ENCODE data around the gene RIMBP2.

Gene RIMBP2

DNA sequence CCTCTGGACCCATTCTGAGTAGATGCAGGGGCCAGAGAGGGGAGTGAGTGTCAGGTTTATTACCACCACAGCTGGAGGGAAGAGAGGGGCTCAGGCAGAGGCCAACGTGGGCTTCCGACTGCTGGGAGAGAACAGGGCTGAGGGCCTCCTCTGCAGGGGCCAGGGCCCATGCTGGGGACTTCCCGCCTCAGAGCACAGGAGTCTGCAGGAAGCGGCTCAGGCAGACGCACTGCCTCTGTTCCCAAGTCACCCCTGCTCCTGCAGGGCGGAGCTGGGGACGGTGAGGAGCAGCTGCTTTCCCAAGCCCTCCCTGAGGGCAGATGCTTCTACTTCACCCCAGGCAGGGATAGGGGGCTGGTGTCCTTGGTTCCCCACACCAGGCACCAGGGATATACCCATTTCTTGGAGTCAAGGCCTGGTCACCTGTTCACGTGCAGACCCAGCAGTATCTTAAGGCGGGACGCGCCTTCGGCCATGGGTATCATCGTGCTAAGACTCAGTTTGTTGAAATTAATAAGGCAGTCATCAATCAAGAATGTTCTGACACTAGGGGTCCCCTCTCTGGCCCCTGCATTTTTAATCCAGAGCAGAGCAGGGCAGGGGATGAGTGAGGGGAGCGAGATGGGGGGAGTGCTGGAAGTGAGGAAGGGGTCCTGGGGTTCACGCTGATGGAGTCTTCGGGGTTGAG, 278.4 kb downstream of the RIMBP2 start:
- TF ChIP-seq GATA2 (IDR thresholded peaks at IDR 0.05; ENCODE audit: low read depth, low read length) (no peak), GATA3 (IDR thresholded peaks at IDR 0.05; ENCODE audit: low read depth, low read length) (no peak)

DNA sequence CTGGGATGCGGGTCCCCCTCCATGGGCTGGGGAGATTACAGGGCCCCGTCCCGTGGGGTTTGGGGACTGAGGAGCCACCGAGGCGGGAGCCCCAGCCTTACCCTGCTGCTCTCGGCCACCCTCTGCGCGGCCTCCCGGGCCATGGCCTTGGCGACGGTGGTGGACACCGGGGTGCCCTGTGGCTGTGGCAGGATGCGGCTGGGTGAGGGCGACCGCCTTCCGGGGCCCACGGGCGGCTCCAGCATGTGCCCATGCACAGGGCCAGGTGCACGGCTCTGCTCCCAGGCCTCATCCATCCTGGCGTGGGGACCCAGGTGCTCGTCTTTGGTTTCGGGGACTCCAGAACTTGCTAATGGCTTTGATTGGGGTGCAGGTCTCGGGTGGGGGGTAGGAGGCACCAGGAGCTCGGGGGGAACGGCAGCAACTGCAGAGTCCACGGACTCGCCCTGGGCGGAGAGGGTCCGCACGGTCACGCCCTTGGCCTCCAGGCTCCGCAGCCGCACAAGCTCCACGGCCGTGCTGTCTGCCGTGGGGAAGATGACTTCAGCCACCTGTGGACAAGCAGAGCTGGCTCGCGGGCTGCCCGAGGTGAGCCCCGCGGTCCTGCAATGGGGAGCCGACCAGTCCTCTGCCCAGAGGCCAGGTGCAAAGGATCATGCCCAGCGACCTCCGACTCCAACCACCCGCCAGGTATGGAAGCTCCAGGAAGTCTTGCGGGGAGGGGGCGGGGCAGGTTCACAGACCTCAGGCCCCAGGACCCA, 279.2 kb downstream of the RIMBP2 start:
- TF ChIP-seq GATA3 (IDR thresholded peaks at IDR 0.05; ENCODE audit: low read depth, low read length) (no peak), GATA2 (IDR thresholded peaks at IDR 0.05; ENCODE audit: low read depth, low read length) (no peak)

GRCh38 chr12:130435826-130436225, 280.3 kb downstream of the RIMBP2 start:
- TF ChIP-seq GATA3 (IDR thresholded peaks at IDR 0.05; ENCODE audit: low read depth, low read length) = no peak
- TF ChIP-seq GATA2 (IDR thresholded peaks at IDR 0.05; ENCODE audit: low read depth, low read length) = no peak

- no peak for TF ChIP-seq GATA3 (IDR thresholded peaks at IDR 0.05; ENCODE audit: low read depth, low read length)
- TF ChIP-seq GATA2 (IDR thresholded peaks at IDR 0.05; ENCODE audit: low read depth, low read length) = no peak
Measured at GRCh38 chr12:130435331-130435730, 280.8 kb downstream of the RIMBP2 start.

DNA sequence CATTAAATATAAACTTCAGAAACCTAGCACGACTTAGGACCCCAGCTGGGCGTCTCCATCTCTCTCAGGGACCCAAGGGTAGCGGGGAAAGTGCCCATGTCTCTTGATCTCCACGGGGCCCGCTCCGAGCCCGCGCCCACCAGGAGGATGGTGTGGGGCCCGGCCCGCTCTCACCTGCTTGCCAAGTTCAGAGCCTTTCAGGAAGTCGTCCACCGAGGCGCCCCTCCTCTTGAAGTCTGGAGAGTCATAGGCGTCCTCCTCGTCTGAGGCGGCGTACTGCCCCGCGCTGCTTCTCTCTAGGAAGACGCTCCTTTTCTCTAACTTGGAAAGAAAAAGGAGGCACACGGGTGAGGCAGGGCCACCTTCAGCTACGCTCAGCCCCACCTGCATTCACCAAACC, 281.5 kb downstream of the RIMBP2 start:
- TF ChIP-seq GATA2 (IDR thresholded peaks at IDR 0.05; ENCODE audit: low read depth, low read length) = no peak
- TF ChIP-seq GATA3 (IDR thresholded peaks at IDR 0.05; ENCODE audit: low read depth, low read length) = no peak

DNA sequence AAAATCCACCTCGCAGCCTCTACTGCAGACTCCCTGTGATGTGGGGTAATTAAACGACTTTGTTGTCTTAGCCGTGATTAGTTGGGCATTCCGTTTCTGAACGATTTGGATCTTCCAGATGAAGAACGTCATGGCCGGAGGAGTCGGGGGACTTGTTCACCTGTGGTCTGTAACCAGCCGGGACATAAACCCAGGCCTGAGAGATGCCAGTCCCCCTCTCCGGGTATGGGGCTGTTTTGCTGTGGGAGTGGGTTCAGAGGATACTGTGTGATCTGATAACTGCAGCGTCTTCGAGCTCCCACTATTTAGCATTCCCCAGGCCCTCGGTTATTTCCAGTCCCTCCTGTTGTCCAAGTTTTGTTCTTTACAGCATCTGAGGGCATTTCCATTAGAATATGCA, 282.3 kb downstream of the RIMBP2 start:
- TF ChIP-seq GATA2 (IDR thresholded peaks at IDR 0.05; ENCODE audit: low read depth, low read length) = no peak
- no peak for TF ChIP-seq GATA3 (IDR thresholded peaks at IDR 0.05; ENCODE audit: low read depth, low read length)

DNA sequence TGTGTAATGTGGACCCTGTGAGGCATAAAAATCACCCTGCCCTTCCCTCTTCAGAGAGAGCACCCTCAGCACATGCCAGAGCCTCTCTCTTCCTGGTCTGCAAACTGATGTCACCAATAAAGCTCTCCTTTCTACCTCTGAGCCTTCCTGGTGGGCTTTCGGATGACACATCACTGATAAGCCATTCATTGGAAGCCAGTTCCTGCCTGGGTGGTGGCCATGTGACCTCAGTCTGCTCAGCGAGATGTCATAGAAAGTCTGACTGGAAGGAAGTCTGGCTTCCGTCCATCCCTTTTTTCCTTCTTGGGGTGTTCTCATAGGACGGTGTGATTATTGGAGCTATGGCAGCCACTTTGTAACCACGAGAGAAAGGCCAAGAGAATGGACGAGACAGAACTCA, 282.7 kb downstream of the RIMBP2 start:
- no peak for TF ChIP-seq GATA3 (IDR thresholded peaks at IDR 0.05; ENCODE audit: low read depth, low read length)
- no peak for TF ChIP-seq GATA2 (IDR thresholded peaks at IDR 0.05; ENCODE audit: low read depth, low read length)

- TF ChIP-seq GATA2 (IDR thresholded peaks at IDR 0.05; ENCODE audit: low read depth, low read length) (no peak), GATA3 (IDR thresholded peaks at IDR 0.05; ENCODE audit: low read depth, low read length) (no peak)
Measured at GRCh38 chr12:130431176-130431575, 284.9 kb downstream of the RIMBP2 start.

GRCh38 chr12:130429656-130430505, 286.2 kb downstream of the RIMBP2 start:
- no peak for TF ChIP-seq GATA2 (IDR thresholded peaks at IDR 0.05; ENCODE audit: low read depth, low read length)
- TF ChIP-seq GATA3 (IDR thresholded peaks at IDR 0.05; ENCODE audit: low read depth, low read length) = no peak

GRCh38 chr12:130428116-130428515, 288.0 kb downstream of the RIMBP2 start:
- TF ChIP-seq GATA2 (IDR thresholded peaks at IDR 0.05; ENCODE audit: low read depth, low read length) (no peak), GATA3 (IDR thresholded peaks at IDR 0.05; ENCODE audit: low read depth, low read length) (no peak)

DNA sequence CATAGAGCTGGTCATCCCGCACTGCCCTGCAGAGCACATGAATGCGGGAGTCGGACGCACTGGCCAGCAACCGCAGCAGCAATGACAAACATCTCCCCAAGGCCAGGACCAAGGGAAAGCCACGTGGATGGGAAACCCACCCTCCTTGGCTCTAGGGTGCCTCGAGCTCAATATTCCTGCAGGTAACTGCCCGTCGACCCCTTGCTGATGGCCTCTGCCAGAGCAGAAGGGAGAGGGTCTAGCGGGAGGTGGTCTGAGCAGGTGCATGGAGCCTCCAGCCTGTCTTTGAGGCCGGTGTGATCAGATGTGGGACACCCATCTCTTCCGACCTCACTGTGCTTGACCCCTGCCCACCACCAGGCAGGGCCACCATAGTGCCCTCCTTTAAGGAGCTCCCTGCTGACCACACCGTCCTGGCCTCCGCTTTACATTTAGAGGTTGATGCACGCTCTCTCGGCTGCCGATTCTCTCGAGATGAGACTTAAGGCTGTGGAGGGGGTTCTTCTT, 288.7 kb downstream of the RIMBP2 start:
- no peak for TF ChIP-seq GATA2 (IDR thresholded peaks at IDR 0.05; ENCODE audit: low read depth, low read length)
- TF ChIP-seq GATA3 (IDR thresholded peaks at IDR 0.05; ENCODE audit: low read depth, low read length) = no peak

- TF ChIP-seq GATA3 (IDR thresholded peaks at IDR 0.05; ENCODE audit: low read depth, low read length) (no peak), GATA2 (IDR thresholded peaks at IDR 0.05; ENCODE audit: low read depth, low read length) (no peak)
Measured at GRCh38 chr12:130425698-130426245, 290.3 kb downstream of the RIMBP2 start.

DNA sequence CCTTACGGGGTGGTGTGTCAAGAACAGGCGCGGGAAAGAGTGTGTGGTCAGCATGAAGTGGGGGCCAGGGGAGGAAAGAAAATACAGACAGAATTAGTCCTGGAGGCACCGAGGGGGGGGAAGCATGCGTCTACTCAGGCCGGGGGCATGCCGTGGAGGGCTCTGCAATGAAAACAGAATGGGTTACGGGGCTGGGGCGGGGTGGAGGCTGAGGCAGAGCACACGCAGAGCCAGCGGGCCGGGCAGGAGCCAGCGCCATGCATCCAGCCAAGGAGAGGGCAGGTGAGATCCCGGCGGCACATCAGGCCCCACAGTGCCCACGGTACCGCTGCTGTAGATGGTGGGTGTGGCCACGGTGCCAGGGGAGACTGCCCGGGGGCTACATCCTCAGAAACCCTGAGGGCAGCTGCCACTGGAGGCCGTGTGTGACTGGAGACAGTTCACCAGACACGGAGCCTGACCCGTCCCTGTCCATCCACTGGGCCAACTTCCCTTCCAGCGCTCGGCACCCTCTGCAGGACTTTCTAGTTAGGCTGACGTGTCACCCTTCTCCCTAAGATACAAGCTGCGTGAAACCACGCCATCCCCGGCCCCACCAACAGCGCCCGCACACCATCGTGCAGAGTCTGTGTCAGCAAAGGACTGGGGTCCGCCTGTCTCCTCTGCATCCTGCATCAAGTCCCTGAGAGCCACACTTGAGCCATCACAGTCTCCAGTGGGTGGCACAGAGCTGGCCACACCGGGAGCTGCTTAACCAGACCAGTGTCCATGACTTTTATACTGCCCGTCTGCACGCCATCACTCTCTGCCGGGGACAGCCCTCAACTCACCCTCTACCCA, 291.0 kb downstream of the RIMBP2 start:
- no peak for TF ChIP-seq GATA2 (IDR thresholded peaks at IDR 0.05; ENCODE audit: low read depth, low read length)
- no peak for TF ChIP-seq GATA3 (IDR thresholded peaks at IDR 0.05; ENCODE audit: low read depth, low read length)

All from SH-SY5Y (cell line).